DND-41 (cell line): Measurements from ENCODE around the gene UNC13D.
"Not testable (repeated sequence)": the region's sequence is repeated elsewhere in the genome, so short reads cannot be mapped to it uniquely, and the experiment has no call there.

ENCODE experiments used
- ATAC-seq: fragments of 200-7000 bp; cut with Tn5 transposase; 3 replicates; pipeline ENCODE4 v1.9.1; 2021; ENCODE audit warnings: low read depth; ENCODE audit not compliant: insufficient read depth
- DNase-seq: peaks from one replicate; pipeline ENCODE4 v3.0.0-alpha.2; 2020
- H2AFZ ChIP-seq: 2 replicates; pipeline ENCODE4 v1.6.0; 2012; ENCODE audit warnings: low read depth, low read length
- H3K27ac ChIP-seq: 2 replicates; pipeline ENCODE4 v1.5.1; 2012; ENCODE audit warnings: low read length, inconsistent platforms
- H3K27me3 ChIP-seq: fragments of 200-600 bp; sonication (generic); 2 replicates; pipeline ENCODE4 v1.6.0; 2012; ENCODE audit warnings: low read length, mild to moderate bottlenecking, inconsistent platforms; ENCODE audit not compliant: insufficient read depth, poor library complexity
- H3K36me3 ChIP-seq: 2 replicates; pipeline ENCODE4 v1.5.1; 2012; ENCODE audit warnings: low read length, inconsistent platforms; ENCODE audit not compliant: insufficient read depth
- H3K4me1 ChIP-seq: 2 replicates; pipeline ENCODE4 v1.5.1; 2012; ENCODE audit warnings: mild to moderate bottlenecking, low read length; ENCODE audit not compliant: insufficient read depth
- H3K4me2 ChIP-seq: 2 replicates; pipeline ENCODE4 v1.6.0; 2012; ENCODE audit warnings: mild to moderate bottlenecking, moderate library complexity, low read length, inconsistent platforms; ENCODE audit not compliant: insufficient read depth
- H3K4me3 ChIP-seq, 2 experiments: fragments of 200-600 bp in 1 of 2; shearing (Covaris generic) in 1 of 2; 2 replicates each; pipeline ENCODE4 v1.5.1; 2012 to 2016; ENCODE audit warnings: inconsistent platforms in 2 of 2, low read length in 2 of 2, mild to moderate bottlenecking in 2 of 2, low read depth in 1 of 2, moderate library complexity in 1 of 2
- H3K79me2 ChIP-seq: 2 replicates; pipeline ENCODE4 v1.6.0; 2012; ENCODE audit warnings: low read length, inconsistent platforms; ENCODE audit not compliant: insufficient read depth
- H3K9ac ChIP-seq: 2 replicates; pipeline ENCODE4 v1.6.0; 2012; ENCODE audit warnings: low read depth, mild to moderate bottlenecking, inconsistent platforms, low read length, moderate library complexity
- H3K9me3 ChIP-seq: 2 replicates; pipeline ENCODE4 v1.5.1; 2012; ENCODE audit warnings: low read length, moderate library complexity, mild to moderate bottlenecking, inconsistent platforms; ENCODE audit not compliant: insufficient read depth, severe bottlenecking
- H4K20me1 ChIP-seq: 2 replicates; pipeline ENCODE4 v1.6.0; 2012; ENCODE audit warnings: low read length; ENCODE audit not compliant: insufficient read depth
- CTCF ChIP-seq: IDR thresholded peaks from 2 replicates; pipeline ENCODE4 v1.5.1; 2012; ENCODE audit warnings: borderline replicate concordance, low read length, moderate library complexity, mild to moderate bottlenecking; ENCODE audit not compliant: poor library complexity, severe bottlenecking; ENCODE audit errors: extremely low read depth
- EZH2 ChIP-seq: IDR thresholded peaks from 3 replicates; pipeline ENCODE4 v1.6.1; 2012; ENCODE audit warnings: borderline replicate concordance, low read depth, mild to moderate bottlenecking, moderate library complexity, low read length, inconsistent platforms; ENCODE audit not compliant: severe bottlenecking

Gene UNC13D

GRCh38 chr17:75853433-75853832 is 9.2 kb upstream of the UNC13D start:
- H3K36me3 ChIP-seq: peaks cover 28% of the 10 kb centered on the region
- no peaks in the 10 kb centered on the region for H3K27me3 ChIP-seq
- no peak overlapping the region for H3K27ac ChIP-seq
- no peak for TF ChIP-seq CTCF
- DNase-seq (no peak), ATAC-seq (no peak)
- no peak overlapping the region for H3K4me2 ChIP-seq
- no peak overlapping the region for H2AFZ ChIP-seq
- H3K9ac ChIP-seq: no peak overlapping the region
- peaks cover 5% of the 10 kb centered on the region for H4K20me1 ChIP-seq
- H3K4me1 ChIP-seq: peaks cover 17% of the 10 kb centered on the region
- no peaks in the 10 kb centered on the region for H3K9me3 ChIP-seq
- no peak overlapping the region for H3K4me3 ChIP-seq
- peaks cover 31% of the 10 kb centered on the region for H3K79me2 ChIP-seq

GRCh38 chr17:75851693-75851991 is 7.4 kb upstream of the UNC13D start:
- not testable (repeated sequence) for H3K4me3 ChIP-seq, H4K20me1 ChIP-seq, H3K27ac ChIP-seq, H3K9ac ChIP-seq, H2AFZ ChIP-seq, H3K27me3 ChIP-seq, ATAC-seq, DNase-seq, H3K4me2 ChIP-seq, H3K9me3 ChIP-seq
- H3K4me1 ChIP-seq: peaks cover 16% of the 10 kb centered on the region
- peaks cover 31% of the 10 kb centered on the region for H3K79me2 ChIP-seq
- H3K36me3 ChIP-seq: peaks cover 46% of the 10 kb centered on the region

- DNase-seq (no peak), ATAC-seq (no peak)
- H3K4me1 ChIP-seq: peaks cover 11% of the 10 kb centered on the region
- no peak overlapping the region for H3K4me3 ChIP-seq
- H4K20me1 ChIP-seq: peaks cover 5% of the 10 kb centered on the region
- H3K27me3 ChIP-seq: no peaks in the 10 kb centered on the region
- H3K4me2 ChIP-seq: no peak overlapping the region
- H3K9me3 ChIP-seq: no peaks in the 10 kb centered on the region
- no peak overlapping the region for H3K27ac ChIP-seq
- TF ChIP-seq CTCF (no peak), EZH2 (no peak)
- no peak overlapping the region for H2AFZ ChIP-seq
- H3K36me3 ChIP-seq: peaks cover 48% of the 10 kb centered on the region
- no peak overlapping the region for H3K9ac ChIP-seq
- peaks cover 25% of the 10 kb centered on the region for H3K79me2 ChIP-seq
Measured at GRCh38 chr17:75850928-75851692, 6.9 kb upstream of the UNC13D start.

GRCh38 chr17:75849724-75850123 is 5.5 kb upstream of the UNC13D start:
- no peak for DNase-seq
- H3K4me1 ChIP-seq: peaks cover 14% of the 10 kb centered on the region
- peaks cover 21% of the 10 kb centered on the region for H3K79me2 ChIP-seq
- H4K20me1 ChIP-seq: peaks cover 5% of the 10 kb centered on the region
- ATAC-seq: no peak
- no peak overlapping the region for H2AFZ ChIP-seq
- TF ChIP-seq EZH2 (no peak), CTCF (no peak)
- no peaks in the 10 kb centered on the region for H3K9me3 ChIP-seq
- no peak overlapping the region for H3K4me3 ChIP-seq
- H3K27ac ChIP-seq: no peak overlapping the region
- H3K36me3 ChIP-seq: peaks cover 51% of the 10 kb centered on the region
- no peak overlapping the region for H3K9ac ChIP-seq
- H3K27me3 ChIP-seq: no peaks in the 10 kb centered on the region
- no peak overlapping the region for H3K4me2 ChIP-seq
